Measurements from ENCODE around the gene MATR3. TPM values are rescaled to one million over a fixed set of nuclear protein-coding genes. Genes with fewer than 3 reads are reported as not detected.
"Not testable (repeated sequence)": the region's sequence is repeated elsewhere in the genome, so short reads cannot be mapped to it uniquely, and the experiment has no call there.

Gene MATR3
- total and polyA plus RNA-seq, 8 donors = 171 to 638 (median 534) TPM

DNA sequence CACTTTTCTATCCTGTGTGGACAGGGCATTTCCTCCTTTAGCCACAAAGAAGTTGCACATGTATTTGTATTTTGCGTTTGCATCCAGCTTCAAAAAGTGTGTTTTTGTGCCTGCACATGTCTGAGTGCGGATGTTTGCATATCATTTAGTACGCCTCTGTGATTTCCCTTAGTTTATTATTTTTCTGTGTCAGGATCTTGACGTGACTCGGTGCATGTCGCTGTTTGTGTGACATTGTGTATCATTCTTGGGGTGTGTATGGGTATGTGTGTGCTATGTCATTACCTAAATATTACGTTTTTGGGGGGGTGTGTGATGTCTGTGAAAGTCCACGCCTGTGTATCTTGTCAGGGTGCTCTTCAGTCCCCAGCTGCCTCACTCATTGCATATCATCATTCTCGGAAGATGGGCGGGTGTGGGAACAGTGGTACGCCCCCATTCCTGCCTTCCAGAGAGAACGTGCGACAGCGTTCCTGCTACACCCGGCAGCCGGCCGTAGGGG, 47.7 kb downstream of the MATR3 start:
- no peaks in the 10 kb centered on the region for H3K9me3 ChIP-seq
- H3K27me3 ChIP-seq = no peaks in the 10 kb centered on the region
- H3K4me1 ChIP-seq = peaks cover 12 to 40% of the 10 kb centered on the region in 2 donors
- H3K27ac ChIP-seq = peak overlapping the region; percentile 98 to 99
- no peak for DNase-seq
- intact Hi-C loops (cut with DNase I) = no loop called here
- no peak for ATAC-seq
- peak overlapping the region; percentile 93 to 94 for H3K4me3 ChIP-seq
- TF ChIP-seq CTCF (IDR thresholded peaks at IDR 0.05) = no peak
- no peaks in the 10 kb centered on the region for H3K36me3 ChIP-seq

- H3K9me3 ChIP-seq = no peaks in the 10 kb centered on the region
- H3K4me1 ChIP-seq = peaks cover 12 to 40% of the 10 kb centered on the region in 2 donors
- H3K36me3 ChIP-seq = no peaks in the 10 kb centered on the region
- H3K27me3 ChIP-seq = no peaks in the 10 kb centered on the region
- peak within 1 kb of the TSS; percentile 93 to 94 for H3K4me3 ChIP-seq
- DNase-seq (peak; percentile 98 to 100 (median 100)), ATAC-seq (peak; percentile 98)
- H3K27ac ChIP-seq = peak within 1 kb of the TSS; percentile 98 to 99
- intact Hi-C loops (cut with DNase I) = no loop called here
- TF ChIP-seq CTCF (IDR thresholded peaks at IDR 0.05) = peak; percentile 28 to 75
Measured at GRCh38 chr5:139341689-139342422, 48.3 kb downstream of the MATR3 start, which contains the start of gene PAIP2. PAIP2 (plus strand) TSS chr5:139341854; CDS start chr5:139363785, 21,931 bp downstream.

DNA sequence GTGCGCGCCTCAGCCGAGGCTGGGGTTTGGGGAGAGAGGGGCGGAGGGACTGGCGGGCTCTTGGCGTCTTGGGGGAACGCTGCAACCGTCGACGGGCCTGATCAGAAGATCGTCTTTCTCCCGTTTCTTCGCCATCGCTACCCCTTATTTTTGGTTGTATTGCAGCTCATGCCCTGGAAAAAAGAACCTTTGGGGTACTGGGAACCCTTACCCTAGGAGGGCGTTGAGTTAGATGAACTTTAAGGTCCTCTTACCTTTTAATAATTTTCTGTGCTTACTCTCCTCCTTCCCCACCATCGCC, 48.8 kb downstream of the MATR3 start:
- H3K36me3 ChIP-seq = peaks cover 0 to 3% of the 10 kb centered on the region in 2 donors
- H3K27me3 ChIP-seq = no peaks in the 10 kb centered on the region
- H3K27ac ChIP-seq = peak overlapping the region; percentile 98 to 99
- H3K9me3 ChIP-seq = no peaks in the 10 kb centered on the region
- DNase-seq = no peak
- intact Hi-C loops (cut with DNase I) = no loop called here
- ATAC-seq = no peak
- no peak for TF ChIP-seq CTCF (IDR thresholded peaks at IDR 0.05)
- peaks cover 12 to 40% of the 10 kb centered on the region in 2 donors for H3K4me1 ChIP-seq
- peak overlapping the region; percentile 93 to 94 for H3K4me3 ChIP-seq

DNA sequence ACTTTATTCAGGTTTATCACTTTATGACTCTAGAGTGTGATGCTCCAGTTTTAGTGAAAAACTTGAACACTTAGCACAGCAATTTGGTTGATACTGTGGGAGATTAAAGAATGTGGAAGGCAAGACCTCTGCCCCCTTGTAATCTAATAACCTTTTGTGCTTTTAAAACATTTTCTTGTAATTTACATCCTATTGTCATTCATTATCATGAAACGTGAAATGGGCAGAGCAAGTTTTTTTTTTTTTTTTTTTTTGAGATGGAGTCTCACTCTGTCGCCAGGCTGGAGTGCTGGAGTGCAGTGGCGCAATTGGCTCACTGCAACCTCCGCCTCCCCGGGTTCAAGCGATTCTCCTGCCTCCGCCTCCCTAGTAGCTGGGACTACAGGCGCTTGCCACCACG, 49.9 kb downstream of the MATR3 start:
- H3K27me3 ChIP-seq = no peaks in the 10 kb centered on the region
- ATAC-seq (no peak), DNase-seq (no peak)
- no peak for TF ChIP-seq CTCF (IDR thresholded peaks at IDR 0.05)
- no peak overlapping the region for H3K27ac ChIP-seq
- H3K9me3 ChIP-seq = no peaks in the 10 kb centered on the region
- peak overlapping the region in 1 of 2 donors; percentile 93 for H3K4me3 ChIP-seq
- peaks cover 0 to 4% of the 10 kb centered on the region in 2 donors for H3K36me3 ChIP-seq
- peaks cover 12 to 40% of the 10 kb centered on the region in 2 donors for H3K4me1 ChIP-seq
- intact Hi-C loops (cut with DNase I) = no loop called here

GRCh38 chr5:139344177-139344576, 50.6 kb downstream of the MATR3 start:
- intact Hi-C loops (cut with DNase I) = no loop called here
- Histone ChIP-seq H3K27me3 (no peaks in the 10 kb centered on the region), H3K27ac (no peak overlapping the region), H3K4me3 (no peak overlapping the region), H3K9me3 (no peaks in the 10 kb centered on the region), H3K36me3 (peaks cover 0 to 4% of the 10 kb centered on the region in 2 donors), H3K4me1 (peaks cover 12 to 40% of the 10 kb centered on the region in 2 donors)
- TF ChIP-seq CTCF (IDR thresholded peaks at IDR 0.05) = no peak
- ATAC-seq = no peak
- no peak for DNase-seq

- intact Hi-C loops (cut with DNase I); H3K27ac ChIP-seq: not testable (repeated sequence)
Measured at GRCh38 chr5:139345442-139345841, 51.9 kb downstream of the MATR3 start.

DNA sequence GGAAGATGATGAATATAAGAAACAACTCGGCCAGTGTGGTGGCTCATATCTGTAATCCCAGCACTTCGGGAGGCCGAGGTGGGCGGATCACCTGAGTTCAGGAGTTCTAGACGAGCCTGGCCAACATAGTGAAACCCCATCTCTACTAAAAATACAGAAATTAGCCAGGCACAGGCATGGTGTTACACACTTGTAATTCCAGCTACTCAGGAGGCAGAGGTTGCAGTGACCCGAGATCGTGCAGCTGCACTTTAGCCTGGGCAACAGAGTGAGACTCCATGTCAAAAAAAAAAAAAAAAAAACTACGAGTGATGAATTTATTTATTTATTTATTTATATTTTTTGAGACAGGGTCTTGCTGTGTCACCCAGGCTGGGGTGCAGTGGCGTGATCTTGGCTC, 54.3 kb downstream of the MATR3 start:
- H3K4me1 ChIP-seq = peaks cover 11 to 35% of the 10 kb centered on the region in 2 donors
- H3K27ac ChIP-seq; intact Hi-C loops (cut with DNase I); H3K36me3 ChIP-seq; H3K9me3 ChIP-seq; ATAC-seq; DNase-seq; H3K4me3 ChIP-seq; H3K27me3 ChIP-seq: not testable (repeated sequence)

More at GRCh38 chr5:139345442-139345841, 51.9 kb downstream of the MATR3 start:
- H3K27me3 ChIP-seq, H3K4me3 ChIP-seq, H3K36me3 ChIP-seq, ATAC-seq, DNase-seq, H3K9me3 ChIP-seq: not testable (repeated sequence)
- peaks cover 12 to 48% of the 10 kb centered on the region in 2 donors for H3K4me1 ChIP-seq
